NCI-H345 treated with DMSO at 0.1 percent for 48 hours (cell line): ENCODE measurements around the gene SOCS1.

Source experiments
- DNase-seq: peaks from one replicate; lab custom pipeline; 2025; ENCODE audit not compliant: unreplicated experiment; lab: John Stamatoyannopoulos, UW

The SOCS1 gene

DNA sequence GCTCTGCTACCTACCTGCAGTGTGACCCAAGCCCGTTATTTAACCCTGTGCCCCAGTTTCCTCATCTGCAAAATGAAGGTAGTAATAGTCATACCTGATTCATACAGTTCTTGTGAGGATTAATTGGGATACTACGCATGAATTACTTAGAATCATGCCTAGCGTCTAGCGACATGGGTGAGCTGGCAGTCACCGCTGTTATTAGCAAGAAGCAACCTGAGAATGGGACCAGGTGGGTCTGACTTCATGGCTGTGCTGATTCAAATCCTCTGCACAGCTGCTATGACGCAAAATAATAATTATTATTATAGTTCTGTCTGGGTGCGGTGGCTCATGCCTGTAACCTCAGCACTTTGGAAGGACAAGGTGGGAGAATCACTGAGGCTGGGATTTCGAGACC is 7.9 kb downstream of the SOCS1 start:
- DNase-seq: no peak

DNA sequence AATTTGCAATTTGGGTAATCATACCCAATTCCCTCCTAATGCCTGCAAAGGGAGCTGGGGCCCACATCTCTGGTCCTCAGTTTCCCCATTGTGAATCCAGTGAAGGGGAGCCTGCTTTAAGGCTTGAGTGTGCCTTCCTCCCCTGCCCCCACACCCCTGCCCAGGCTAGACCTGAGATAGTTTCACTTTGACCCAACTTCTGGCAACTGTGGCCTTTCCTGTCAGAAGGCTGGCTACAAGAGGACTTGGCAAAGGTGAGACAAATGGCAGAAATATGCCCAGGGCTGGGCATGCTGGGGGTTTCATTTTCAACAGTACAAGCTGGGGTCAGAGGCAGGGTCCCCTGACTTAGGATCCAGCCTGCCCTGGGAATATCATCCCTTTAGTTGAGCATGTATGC is 10.0 kb downstream of the SOCS1 start:
- DNase-seq: no peak

DNA sequence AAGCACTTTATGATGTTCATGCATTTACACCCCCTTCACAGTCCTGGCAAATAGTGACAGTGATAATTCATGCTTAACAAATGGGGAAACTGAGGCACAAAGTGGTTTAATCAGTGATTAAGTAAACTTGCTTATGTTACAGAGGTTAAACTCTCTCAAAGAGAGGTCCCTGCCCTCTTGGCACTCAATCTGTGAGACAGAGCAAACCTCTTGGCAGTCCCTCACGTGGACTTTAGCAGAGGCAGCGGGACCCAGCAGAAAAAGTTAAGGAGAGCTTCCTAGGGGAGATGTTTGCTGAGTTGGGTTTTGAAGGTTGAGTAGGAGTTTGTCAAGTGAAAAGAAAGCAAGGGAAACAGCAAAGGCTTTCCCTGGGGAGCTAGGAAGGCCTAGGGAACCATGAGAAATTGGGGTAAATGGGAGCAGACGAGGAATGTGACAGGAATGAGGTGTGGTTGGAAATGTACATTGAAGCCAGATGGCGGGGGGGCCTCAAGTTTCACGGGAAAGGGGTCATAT is 10.7 kb downstream of the SOCS1 start:
- DNase-seq: no peak

DNA sequence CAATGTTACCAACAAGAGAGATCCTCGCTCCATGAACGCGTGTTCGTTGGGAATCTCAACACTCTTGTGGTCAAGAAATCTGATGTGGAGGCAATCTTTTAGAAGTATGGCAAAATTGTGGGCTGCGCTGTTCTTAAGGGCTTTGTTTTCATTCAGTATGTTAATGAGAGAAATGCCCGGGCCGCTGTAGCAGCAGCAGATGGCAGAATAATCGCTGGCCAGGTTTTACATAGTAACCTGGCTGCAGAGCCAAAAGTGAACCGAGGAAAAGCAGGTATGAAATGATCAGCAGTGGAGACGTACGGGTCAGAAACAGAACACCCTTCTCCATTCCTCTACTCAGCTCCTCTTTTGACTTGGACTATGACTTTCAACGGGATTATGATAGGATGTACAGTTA is 13.3 kb downstream of the SOCS1 start:
- no peak for DNase-seq

DNA sequence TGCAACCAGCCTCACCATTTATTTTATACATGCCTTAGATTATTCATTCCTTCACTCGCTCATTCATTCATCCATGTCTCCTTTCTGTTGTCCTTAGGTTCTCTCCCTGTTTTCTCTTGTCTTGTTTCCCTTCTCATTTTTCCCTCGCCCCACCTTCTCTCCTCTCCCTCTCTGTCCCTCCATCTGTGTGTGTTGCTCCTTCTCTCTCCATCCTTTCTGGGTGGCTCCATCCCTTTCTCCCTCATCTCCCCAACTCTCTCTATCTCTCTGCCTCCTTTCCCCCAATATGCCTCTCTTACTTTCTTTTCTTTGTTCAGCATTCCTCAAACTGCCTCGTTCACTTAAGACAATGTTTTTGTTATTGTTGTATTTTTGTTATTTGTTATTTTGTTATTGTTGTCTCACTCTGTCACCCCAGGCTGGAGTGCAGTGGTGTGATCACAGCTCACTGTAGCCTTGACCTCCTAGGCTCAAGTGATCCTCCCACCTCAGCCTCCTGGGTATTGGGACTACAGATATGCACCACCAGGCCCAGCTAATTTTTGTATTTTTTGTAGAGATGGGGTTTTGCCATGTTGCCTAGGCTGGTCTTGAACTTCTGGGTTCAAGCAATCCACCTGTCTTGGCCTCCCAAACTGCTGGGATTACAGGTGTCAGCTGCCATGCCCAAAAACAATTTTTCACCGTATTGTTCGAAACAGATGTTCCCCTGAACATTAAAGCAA is 14.4 kb downstream of the SOCS1 start:
- DNase-seq: no peak

DNA sequence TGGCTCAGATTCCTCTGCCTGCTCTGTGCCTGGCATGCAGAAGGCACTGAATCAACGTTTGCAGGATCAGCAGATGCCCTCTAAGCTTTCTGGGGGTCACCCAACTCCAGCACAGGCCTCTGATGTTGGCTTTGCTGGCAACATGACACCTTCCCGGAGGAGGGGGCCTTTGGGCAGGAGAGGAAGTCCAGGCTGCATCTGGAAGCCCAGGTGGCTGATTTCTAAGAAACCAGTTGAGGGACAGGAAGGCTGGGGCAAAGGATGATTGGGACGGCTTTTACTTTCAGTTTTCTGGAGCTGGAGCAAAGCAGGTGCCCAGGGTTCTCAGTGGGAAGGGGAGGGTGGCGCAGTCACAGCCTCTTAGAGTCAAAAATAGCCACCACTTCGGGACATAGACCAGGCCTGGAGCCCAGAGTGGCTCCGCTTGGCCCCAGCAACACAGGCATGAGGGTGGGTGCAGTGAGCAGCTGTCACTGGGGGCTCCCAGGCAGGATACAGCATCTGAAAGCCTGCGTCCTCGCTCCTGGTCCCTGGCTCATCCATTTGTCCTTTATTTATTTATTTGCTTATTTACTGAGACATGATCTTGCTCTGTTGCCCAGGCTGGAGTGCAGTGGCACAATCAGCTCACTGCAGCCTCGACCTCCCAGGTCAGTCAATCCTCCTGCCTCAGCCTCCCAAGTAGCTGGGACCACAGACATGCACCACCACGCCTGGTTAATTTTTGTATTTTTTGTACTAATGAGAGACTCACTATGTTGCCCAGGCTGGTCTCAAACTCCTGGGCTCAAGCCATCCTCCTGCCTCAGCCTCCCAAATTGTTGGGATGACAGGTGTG is 15.1 kb downstream of the SOCS1 start:
- no peak for DNase-seq

DNA sequence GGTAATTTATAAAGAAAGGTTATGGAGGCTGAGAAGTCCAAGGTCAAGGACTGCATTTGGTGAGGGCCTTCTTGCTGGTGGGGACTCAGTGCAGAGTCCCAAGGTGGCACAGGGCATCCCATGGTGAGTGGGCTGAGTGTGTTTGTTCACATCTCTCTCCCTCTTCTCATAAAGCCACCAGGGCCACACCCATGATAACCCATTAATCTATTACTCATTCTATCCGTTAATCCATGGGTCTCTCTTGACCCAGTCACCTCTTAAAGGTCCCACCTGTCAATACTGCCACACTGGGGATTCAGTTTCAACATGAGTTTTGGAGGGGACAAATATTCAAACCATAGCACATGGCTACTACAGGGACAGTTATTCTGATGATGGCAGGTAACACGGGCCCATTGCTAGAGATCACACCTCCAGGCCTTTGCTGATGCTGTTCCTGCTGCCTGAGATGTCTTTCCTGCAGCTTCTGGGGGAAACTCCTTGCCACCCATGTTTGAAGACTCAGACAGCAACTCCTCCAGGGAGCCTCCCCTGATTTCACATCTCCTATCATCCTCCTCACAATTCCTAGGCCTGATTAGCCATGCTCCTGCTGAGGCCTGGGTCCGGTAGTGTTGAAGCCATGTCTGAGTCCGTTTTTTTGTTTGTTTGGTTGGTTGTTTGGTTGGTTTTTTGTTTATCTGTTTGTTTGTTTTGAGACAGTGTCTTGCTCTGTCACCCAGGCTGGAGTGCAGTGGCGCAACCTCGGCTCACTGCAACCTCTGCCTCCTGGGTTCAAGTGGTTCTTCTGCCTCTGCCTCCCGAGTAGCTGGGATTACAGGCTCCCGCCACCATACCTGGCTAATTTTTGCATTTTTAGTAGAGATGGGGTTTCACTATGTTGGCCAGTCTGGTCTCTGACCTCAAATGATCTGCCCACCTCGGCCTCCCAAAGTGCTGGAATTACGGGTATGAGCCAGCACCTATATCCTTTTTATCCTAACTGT is 16.1 kb downstream of the SOCS1 start:
- no peak for DNase-seq

DNA sequence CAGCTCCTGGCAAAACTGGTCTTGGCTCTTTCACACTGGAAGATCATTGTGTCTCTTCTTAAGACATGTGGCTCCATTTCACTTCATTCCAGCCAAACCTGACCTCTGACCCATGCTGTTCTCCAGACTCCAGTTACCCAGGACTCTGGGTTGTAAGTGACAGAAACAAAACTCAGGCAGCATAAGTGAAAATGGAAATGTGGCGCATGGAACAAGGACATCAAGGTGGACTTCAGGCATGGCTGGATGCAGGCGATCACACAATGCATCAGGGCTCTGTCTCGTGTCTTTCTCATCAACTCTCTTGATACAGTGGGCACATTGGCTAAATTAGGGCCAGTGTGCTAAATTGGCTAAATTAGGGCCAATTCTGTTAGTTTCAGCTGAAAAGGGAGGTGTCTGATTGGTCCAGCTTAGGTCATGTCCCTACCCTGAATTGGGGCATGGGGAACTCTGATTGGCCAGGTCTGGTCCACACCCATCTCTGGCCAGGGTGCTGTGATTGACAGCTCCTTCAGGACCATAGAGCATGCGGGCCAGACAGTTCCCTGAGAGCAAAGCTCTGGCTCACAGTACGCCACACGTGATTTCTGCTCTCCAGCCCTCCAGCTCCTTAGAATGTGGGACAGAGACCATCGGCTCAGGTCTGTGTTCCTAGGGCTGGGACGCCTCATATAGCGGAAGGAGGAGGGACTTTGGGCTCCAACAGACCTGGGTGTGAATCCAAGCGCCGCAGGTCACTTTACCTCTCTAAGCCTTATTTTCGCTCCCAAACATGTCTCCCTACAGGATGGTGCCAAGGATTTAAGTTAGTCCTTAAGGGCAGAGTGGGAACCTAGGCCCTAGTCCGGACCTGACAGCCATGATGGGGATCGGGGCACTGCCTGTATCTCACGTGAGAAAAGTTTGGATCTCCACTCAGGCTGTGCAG is 17.5 kb downstream of the SOCS1 start:
- no peak for DNase-seq

DNA sequence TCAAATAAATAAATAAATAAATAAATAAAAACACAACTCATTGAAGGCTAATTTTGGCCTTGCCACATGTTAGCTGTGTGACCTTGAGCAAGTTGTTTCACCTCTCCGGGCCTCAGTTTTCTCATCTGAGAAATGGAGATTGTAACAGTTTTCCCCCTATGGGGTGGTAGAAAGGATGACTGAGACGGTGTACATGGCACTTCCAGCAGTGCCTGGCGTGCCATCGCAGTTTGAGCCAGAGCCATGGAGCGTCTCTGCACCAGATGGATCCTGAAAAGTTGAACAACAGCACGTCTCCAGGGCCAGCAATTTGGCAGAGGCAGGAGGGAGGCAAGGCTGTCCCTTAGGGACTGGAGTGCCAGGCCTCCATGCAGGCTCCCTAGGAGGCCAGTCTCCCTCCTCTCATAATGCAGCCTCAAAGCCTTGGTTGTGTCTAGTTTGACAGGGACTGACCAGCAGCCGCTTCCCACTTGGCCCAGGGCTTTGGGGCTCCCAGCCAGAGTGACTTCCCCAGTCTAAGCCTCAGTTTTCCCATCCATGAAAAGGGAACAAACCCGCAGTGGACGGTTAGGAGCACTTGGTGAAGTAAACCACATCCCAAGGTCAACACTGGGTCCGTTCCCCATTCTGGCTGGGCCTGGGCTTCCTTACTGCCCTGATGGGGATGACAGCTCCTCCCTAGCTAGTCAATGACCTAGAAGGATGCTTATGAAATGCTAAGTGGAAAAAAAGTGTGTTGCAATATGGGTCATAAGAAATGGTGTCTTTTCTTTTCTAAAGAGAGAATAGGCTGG is 19.3 kb downstream of the SOCS1 start:
- no peak for DNase-seq

DNA sequence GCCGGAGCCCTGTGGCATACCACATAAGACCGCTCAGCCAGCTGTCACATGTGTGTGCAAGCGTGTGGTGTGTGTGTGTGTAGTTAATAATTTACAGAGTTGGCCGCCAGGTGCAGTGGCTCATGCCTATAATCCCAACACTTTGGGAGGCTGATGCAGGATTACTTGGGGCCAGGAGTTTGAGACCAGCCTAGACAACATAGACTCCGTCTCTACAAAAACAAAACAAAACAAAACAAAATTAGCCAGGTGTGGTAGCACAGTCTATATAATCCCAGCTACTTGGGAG is 20.4 kb downstream of the SOCS1 start:
- DNase-seq: no peak

DNA sequence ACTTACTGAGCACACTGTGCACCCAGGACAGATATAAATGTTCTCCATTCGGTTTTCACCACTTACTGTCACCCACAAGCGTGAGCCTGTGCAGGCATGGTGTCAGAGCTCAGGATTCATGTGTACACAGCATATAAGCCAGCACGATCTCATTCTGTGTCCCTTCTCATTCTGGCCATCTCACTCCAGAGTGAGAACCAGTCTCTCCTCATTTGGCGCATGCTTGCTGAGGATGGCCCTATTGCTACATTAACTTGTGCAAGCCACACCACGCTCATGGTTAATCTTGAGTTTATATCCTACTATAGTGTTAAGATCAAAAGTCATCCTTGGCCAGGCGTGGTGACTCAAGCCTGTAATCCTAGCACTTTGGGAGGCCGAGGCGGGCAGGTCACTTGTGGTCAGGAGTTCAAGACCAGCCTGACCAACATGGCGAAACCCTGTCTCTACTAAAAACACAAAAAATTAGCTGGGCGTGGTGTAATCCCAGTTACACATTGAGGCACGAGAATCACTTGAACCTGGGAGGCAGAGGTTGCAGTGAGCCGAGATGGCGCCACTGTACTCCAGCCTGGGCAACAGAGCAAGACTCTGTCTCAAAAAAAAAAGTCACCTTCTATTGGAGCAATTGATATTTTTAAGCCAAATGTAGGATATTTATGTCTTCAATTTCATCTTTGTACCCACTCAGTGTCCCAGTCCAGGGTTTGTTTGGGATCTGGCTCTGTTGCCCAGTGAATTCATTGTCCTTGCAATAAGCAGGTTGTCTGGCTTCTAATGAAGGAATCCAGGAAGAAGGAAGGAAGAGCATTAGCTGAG is 20.9 kb downstream of the SOCS1 start:
- no peak for DNase-seq

DNA sequence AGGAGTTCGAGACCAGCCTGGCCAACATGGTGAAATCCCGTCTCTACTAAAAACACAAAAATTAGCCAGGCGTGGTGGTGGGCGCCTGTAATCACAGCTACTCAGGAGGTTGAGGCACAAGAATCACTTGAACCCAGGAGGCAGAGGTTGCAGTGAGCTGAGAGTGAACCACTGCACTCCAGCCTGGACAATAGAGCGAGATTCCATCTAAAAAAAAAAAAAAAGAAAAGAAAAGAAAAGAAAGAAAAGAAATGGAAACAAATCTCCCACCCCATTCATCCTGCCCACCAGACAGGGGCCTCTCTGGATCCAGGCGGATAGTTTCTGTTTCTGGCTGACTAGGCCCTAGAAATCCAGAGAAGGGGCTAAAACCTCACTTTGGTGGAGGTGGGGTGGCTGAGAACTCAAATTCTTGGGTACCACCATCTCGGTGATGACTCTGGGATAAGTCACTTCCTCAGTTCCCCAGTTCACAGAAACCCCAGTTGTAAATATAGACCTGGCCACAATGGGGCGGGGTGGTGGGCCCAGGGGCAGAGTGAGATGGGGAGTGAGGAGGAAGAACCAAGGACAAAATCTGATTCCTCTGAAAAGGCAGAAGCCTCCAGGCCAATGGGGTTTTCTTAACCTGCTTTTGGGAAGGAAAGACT is 22.2 kb downstream of the SOCS1 start:
- no peak for DNase-seq

DNA sequence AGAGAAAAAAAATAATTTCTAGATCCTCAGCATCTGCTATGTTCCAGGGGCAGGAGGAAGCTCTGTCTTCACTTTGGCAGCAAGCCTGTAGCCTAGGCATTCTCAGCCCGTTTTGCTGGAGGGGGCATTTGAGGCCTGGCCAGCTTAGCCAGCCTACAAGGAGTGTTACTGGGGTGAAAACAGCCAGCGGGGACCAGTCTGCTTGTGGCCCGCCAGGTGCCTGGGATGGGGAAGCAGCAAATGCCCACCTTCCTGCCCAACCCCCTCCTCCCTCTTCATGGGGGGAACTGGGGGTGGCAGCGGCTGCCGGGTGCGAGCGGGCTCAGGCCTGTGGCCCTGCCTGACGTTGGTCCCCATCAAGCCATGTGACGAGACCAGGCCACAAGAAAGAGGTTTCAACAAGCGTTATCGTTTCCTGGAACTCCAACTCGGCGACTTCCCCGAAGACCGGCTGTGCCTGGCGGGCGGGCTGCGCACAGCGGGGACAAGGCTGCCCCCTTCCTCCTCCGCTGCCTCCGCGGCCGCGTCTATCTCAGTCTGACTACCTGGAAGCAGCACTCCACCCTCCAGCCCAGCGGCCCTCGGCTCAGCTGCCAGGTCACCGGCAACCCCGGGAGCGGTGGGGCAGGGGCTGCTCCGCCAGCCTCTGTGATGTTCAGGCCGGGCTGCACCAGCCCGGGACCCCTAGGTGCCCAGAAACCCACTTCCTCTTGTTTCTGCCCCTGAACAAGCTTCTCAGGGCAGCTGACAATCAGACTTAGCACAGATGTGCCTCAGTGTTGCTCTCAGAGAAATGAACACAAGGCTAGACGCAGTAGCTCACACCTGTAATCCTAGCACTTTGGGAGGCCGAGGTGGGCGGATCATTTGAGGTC is 22.9 kb downstream of the SOCS1 start:
- DNase-seq: no peak

DNA sequence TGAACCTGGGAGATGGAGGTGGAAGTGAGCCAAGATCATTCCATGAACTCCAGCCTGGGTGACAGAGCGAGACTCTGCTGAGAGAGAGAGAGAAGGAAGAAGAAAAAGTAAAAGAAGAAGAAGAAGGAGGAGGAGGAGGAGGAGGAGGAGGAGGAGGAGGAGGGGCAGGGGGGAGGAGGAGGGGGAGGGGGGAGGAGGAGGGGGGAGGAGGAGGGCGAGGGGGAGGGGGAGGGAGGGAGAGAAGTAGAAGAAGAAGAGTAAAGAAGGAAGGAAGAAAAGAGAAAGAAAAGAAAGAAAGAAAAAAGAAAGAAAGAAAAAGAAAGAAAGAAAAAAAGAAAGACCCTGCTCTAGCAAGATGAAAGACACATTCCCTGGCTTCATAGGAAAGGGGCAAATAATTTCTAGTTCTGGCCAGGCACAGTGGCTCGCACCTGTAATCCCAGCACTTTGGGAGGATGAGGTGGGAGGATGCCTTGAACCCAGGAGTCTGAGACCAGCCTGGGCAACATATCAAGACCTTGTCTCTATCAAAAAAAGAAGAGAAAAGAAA is 23.6 kb downstream of the SOCS1 start:
- DNase-seq: no peak

DNA sequence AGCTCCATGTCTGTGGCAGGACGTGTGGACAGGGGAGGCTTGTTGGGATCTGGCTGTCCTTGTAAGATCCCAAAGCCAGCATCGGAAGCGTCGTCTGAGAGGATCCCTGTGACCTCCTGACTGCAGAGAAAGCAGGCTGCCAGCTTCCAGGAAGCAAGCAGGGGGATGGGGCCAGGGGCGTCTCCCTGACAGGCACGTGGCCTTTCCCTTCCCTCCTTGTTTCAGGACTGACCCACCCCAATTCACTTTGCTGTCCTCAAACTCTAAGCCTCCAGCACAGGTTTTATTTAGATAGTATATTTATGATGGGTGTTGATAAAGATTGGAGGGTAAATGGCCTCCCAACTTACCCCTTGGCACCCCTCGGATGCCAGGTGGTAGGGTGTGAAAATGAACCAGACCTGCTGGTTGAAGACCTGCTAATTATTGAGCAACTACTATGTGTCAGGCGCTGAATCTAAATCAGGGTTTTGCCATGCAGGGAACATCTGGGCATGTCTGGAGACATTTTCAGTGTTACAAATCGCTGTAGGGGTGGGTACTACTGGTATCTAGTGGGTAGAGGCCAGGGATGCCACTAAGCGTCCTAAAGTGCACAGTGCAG is 24.5 kb downstream of the SOCS1 start:
- DNase-seq: no peak

DNA sequence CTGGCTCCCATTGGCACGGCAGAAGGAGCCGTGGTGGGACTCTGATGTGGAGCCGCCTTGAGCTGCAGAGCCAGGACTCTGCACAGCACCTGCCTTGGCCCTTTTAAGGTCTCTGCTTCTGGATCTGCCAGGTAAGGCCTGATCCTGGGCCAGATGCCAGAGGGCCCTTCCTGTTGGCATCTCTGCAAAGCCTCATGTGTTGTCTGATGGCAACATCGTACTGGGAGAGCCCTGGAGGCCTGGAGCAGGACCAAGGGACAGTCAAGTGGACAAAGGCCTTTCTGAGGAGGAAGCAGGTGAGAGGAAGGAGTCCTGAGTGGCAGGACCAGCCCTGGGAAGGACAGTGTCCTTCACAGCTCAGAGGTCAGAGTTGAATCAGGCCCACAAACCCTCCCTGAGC is 26.1 kb downstream of the SOCS1 start:
- DNase-seq: no peak
